Breast epithelium (tissue), 3 donors: Measurements from ENCODE around the gene FLNC.

Source experiments
- CTCF ChIP-seq, 3 donors: fragments of 450-650 bp; IDR thresholded peaks; one replicate each; pipeline ENCODE4 v1.5.1; 2016 to 2017; ENCODE audit warnings: antibody characterized with exemption in 3 of 3, mild to moderate bottlenecking in 3 of 3, moderate library complexity in 3 of 3
- POLR2A ChIP-seq: fragments of 450-650 bp; IDR thresholded peaks from one replicate; pipeline ENCODE4 v1.6.1; 2016; ENCODE audit warnings: antibody characterized with exemption, mild to moderate bottlenecking, moderate library complexity

- TF ChIP-seq CTCF (IDR thresholded peaks at IDR 0.05) (no peak), POLR2A (no peak)
Measured at GRCh38 chr7:128829391-128830166, 627 bp upstream of the FLNC start.
